Measurements from ENCODE around the gene SLC12A7. TPM values are rescaled to one million over a fixed set of nuclear protein-coding genes. Genes with fewer than 3 reads are reported as not detected.
A peak's percentile ranks its signal among the peaks of the same experiment; 100 is the strongest.

SLC12A7 gene
- total RNA-seq, 4 donors from 2014 or later: 26.1 to 41.6 (median 29.1) TPM

DNA sequence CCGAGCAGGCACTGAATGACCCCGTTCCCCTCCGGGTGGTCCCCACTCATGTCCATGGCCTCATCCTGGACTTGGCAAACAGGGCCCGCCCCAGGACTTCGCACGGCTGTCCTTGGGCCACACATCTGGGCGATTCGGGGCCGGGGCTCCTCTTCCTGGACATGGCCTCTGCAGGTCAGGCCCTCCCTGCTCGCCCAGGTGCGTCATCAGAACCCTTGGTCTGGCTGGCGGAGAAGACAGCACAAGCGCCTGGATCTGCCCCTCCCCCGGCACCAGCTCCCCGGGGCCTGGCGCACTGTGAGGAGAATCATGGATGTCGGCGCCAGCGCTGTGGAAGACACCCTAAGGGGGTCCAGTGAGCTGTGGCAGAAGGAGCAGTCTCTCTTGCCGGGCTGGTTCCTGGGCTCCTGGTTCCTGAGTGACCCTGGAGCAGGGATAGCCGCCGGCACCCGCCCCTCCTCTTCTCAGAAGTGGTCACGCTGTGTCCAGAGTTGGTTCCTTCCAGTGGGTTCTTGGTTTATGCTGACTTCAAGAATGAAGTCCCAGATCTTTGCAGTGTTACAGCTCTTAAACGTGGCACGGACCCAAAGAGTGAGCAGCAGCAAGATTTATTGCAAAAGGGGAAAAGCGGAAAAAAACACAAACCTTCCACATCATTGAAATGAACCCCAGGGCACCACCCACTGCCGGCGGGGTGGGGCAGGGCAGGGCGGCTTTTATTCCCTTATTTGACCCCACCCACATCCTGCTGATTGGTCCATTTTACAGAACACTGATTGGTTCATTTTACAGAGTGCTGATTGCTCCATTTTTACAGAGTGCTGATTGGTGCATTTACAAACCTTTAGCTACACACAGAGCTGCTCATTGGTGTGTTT is 25.9 kb upstream of the SLC12A7 start:
- peaks cover 0 to 21% of the 10 kb centered on the region in 2 donors for H3K4me1 ChIP-seq
- H3K36me3 ChIP-seq: no peaks in the 10 kb centered on the region
- 77 to 82% methylated on average over 17 to 19 of the region's 30 CpGs for WGBS, 2 donors
- intact Hi-C loops (cut with DNase I): no loop called here
- DNase-seq: peak in 1 of 2 donors; percentile 41
- H3K27me3 ChIP-seq: no peaks in the 10 kb centered on the region
- TF ChIP-seq, protein P1, sequence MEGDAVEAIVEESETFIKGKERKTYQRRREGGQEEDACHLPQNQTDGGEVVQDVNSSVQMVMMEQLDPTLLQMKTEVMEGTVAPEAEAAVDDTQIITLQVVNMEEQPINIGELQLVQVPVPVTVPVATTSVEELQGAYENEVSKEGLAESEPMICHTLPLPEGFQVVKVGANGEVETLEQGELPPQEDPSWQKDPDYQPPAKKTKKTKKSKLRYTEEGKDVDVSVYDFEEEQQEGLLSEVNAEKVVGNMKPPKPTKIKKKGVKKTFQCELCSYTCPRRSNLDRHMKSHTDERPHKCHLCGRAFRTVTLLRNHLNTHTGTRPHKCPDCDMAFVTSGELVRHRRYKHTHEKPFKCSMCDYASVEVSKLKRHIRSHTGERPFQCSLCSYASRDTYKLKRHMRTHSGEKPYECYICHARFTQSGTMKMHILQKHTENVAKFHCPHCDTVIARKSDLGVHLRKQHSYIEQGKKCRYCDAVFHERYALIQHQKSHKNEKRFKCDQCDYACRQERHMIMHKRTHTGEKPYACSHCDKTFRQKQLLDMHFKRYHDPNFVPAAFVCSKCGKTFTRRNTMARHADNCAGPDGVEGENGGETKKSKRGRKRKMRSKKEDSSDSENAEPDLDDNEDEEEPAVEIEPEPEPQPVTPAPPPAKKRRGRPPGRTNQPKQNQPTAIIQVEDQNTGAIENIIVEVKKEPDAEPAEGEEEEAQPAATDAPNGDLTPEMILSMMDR (IDR thresholded peaks at IDR 0.05): no peak
- no peak for TF ChIP-seq POLR2A (IDR thresholded peaks at IDR 0.05)
- no peak overlapping the region for H3K27ac ChIP-seq
- H3K9me3 ChIP-seq: no peaks in the 10 kb centered on the region
- H3K4me3 ChIP-seq (replicated peaks in 1 of 3): no peak overlapping the region

DNA sequence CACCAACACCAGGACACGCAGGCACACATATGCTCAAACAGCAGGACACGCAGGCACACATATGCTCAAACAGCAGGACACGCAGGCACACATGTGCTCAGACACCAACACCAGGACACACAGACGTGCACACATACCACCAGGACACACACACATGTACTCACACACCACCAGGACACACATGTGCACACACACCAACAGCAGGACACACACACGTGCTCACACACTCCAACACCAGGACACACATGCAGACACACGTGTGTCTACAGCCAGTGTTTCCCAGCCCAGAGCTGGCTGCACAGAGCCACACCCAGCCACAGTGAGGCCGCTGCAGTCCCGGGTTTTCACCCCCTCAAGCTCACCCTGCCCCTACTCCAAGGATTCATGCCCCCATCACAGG is 25.0 kb upstream of the SLC12A7 start:
- 80 to 87% methylated on average over 7 to 8 of the region's 8 CpGs for WGBS, 2 donors
- H3K27me3 ChIP-seq: no peaks in the 10 kb centered on the region
- DNase-seq: no peak
- peaks cover 0 to 21% of the 10 kb centered on the region in 2 donors for H3K4me1 ChIP-seq
- H3K9me3 ChIP-seq: no peaks in the 10 kb centered on the region
- no peaks in the 10 kb centered on the region for H3K36me3 ChIP-seq
- intact Hi-C loops (cut with DNase I): no loop called here
- TF ChIP-seq, protein P1 (IDR thresholded peaks at IDR 0.05): no peak
- TF ChIP-seq POLR2A (IDR thresholded peaks at IDR 0.05): no peak
- no peak overlapping the region for H3K27ac ChIP-seq
- no peak overlapping the region for H3K4me3 ChIP-seq (replicated peaks in 1 of 3)

DNA sequence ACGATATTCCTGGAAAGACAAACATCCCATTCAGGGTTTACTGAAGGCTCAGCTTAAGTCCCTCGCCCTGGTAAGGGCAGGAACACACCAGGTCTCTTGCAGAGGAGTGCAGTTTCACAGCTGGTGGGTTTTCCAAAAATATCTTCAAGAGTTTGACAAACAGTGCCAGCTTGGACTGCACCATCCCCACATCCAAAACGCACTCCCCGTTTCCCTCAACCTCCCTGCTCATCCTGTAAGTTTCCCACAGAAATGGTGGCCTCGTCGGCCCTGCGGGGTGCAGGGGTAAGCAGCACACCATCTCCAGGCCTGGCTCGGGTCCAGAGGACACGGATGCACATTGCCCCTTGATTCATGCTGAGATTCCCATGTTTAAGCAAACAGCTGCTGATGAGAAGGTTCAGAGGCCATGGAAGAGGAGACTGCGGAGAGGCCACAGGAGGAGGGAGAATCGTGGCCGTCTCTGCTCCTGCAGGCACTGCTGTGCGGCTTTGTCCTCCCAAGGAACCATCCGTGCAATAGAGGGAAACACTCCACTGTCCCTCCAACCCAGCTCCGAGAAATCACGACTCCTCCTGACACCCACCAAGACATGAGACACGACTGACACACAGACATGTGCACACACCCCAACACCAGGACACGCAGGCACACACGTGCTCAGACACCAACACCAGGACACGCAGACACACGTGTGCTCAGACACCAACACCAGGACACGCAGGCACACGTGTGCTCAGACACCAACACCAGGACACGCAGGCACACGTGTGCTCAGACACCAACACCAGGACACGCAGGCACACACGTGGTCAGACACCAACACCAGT is 24.0 kb upstream of the SLC12A7 start:
- TF ChIP-seq POLR2A (IDR thresholded peaks at IDR 0.05): no peak
- TF ChIP-seq, protein P1 (IDR thresholded peaks at IDR 0.05): no peak
- Histone ChIP-seq H3K4me3 (replicated peaks in 1 of 3) (no peak overlapping the region), H3K9me3 (no peaks in the 10 kb centered on the region), H3K4me1 (peaks cover 7 to 29% of the 10 kb centered on the region in 2 donors), H3K36me3 (no peaks in the 10 kb centered on the region), H3K27ac (no peak overlapping the region), H3K27me3 (no peaks in the 10 kb centered on the region)
- 62 to 74% methylated on average over 17 to 27 of the region's 27 CpGs for WGBS, 2 donors
- intact Hi-C loops (cut with DNase I): no loop called here
- DNase-seq: no peak

DNA sequence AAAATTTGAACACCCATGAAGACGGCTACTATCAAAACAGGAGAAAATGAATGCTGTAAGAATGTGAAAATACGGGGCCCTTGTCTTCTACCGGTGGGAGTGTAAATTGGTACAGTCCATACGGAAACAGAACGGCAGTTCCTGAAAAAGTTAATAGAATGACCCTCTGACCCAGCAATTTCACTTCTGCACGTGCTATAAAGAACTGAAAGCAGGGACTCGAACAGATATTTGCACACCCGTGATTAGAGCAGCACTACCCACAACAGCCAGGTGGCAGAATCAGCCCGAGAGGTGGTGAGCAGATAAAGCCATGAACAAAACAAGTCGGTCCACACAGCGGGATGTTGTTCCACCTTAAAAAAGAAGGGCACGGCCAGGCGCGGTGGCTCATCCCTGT is 22.6 kb upstream of the SLC12A7 start:
- Histone ChIP-seq H3K9me3 (no peaks in the 10 kb centered on the region), H3K4me3 (replicated peaks in 1 of 3) (no peak overlapping the region), H3K27ac (no peak overlapping the region), H3K4me1 (peaks cover 18 to 31% of the 10 kb centered on the region in 2 donors), H3K36me3 (no peaks in the 10 kb centered on the region), H3K27me3 (no peaks in the 10 kb centered on the region)
- intact Hi-C loops (cut with DNase I): no loop called here
- DNase-seq: no peak
- 64 to 72% methylated on average over 14 of the region's 14 CpGs for WGBS, 2 donors
- TF ChIP-seq POLR2A (IDR thresholded peaks at IDR 0.05): no peak
- TF ChIP-seq, protein P1 (IDR thresholded peaks at IDR 0.05): no peak

Measured in thyroid gland (tissue), 4 donors.